GM21825 (cell line): ENCODE results near the gene ANK3.

Experiments used
- ATAC-seq: cut with Tn5 transposase; IDR thresholded peaks from one replicate; pipeline ENCODE4 v1.9.1; 2021; ENCODE audit warnings: mild to moderate bottlenecking, moderate library complexity; ENCODE audit not compliant: unreplicated experiment

Gene ANK3

DNA sequence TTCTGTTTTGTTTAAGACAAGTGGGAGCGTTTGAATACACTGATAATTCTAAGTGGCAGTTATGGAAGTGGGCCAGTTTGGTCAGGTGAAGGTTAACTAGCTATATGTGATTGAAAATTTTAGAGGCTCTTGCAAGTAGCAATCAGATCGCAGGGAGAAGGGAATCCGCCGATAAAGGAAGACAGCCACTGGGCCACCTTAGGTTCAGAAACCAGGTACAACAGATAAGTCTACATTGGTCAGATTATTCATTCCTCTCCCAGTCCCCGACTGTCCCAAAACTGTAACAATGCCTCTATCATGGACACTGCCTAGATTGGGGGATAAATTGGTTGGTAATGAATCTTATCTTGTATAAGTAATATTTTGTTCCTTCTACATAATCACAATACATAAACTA is 8.9 kb downstream of the ANK3 start:
- no peak for ATAC-seq

DNA sequence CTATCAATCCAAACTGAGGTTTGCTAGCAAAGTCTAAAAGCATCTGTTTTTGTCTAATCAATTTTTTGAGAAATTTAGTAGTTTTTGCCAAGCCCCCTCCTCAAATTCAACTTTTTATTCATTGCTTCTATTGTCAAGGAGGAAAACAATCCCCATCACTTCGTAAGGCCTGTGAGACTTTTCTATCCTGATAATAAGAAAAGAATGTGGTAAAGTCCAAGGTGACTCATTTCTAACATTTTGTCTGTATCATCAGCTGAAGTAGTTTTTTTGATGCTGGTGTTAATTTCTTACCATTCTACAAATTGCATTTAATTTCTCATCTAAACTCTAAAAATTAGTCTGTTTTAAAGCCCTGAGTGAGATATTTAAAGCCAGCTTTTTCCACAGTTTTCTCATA is 11.7 kb downstream of the ANK3 start:
- no peak for ATAC-seq

DNA sequence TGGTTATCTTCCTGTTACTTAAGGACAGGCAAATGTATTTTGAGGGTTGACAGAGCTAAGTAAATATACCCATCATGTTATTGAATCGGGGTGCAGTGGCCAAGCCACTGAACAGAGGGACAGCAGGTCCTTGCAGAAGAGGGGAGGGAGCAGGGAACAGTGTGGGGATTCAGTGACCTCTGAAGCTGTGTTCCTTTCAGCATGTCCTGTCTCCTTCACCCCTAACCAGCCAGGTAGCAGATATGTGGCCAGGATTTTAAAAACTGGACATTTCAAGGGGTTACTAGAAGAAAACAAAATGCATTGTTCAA is 12.7 kb downstream of the ANK3 start:
- ATAC-seq = no peak

DNA sequence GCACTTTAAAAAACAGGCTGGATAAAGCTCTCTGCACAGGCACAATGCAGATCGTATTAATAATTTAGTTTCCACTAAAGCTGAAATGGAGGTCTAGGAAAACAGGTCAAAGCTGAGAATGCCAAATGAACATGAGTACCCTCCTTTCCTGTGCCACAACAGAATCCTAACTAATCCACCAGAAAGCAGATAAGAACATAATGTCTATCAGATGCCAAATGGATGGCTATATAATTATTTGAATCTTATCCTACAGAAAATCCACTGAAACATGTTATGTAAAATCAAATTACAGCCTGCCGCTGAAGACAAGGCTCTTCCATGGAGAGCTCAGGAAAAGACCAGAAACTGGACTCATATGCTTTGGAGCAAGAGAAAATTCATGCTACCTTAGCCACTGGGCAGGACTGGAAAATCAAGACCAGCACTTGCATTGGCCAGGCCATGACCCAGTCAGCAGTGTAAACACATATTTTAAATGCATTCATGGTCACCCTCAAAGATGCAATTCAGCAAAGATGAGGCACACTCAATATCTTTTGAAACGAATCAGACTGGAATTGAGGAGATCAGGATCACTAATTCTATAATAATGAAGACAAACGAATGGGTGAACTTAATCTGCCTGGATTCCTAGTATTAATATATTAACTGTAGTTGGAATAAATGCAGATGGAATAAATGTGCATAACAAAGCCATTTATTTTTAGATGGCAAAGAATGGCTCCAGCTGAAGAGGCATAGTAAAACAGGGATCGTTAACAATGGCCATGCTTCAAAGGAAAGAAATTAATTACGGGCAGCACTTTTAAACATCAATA is 13.2 kb downstream of the ANK3 start:
- ATAC-seq = no peak

GRCh38 chr10:60375293-60376004 is 14.2 kb downstream of the ANK3 start:
- no peak for ATAC-seq

- ATAC-seq = no peak
Observed at GRCh38 chr10:60374836-60375235, 14.8 kb downstream of the ANK3 start.

GRCh38 chr10:60372436-60372835 is 17.2 kb downstream of the ANK3 start:
- ATAC-seq = no peak

DNA sequence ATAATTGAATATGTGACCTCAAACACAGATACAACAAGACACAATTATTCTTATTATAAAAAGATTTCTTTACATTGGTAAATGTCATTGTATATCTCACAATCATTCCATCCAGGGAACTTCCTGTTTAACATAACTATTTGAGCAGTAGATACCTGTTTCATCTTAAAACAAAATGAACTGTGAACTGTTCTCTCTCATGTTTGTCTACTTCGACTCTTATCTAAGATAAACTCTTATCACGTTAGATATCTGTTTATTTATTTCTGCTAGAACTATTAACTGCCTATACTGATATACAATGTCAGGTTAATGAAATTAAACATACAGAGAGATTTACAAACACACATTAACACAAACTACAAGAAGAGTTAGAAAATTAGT is 20.1 kb downstream of the ANK3 start:
- ATAC-seq = no peak

- ATAC-seq = no peak
Observed at GRCh38 chr10:60368875-60369546, 20.7 kb downstream of the ANK3 start.

GRCh38 chr10:60367901-60368300 is 21.8 kb downstream of the ANK3 start:
- ATAC-seq = no peak

DNA sequence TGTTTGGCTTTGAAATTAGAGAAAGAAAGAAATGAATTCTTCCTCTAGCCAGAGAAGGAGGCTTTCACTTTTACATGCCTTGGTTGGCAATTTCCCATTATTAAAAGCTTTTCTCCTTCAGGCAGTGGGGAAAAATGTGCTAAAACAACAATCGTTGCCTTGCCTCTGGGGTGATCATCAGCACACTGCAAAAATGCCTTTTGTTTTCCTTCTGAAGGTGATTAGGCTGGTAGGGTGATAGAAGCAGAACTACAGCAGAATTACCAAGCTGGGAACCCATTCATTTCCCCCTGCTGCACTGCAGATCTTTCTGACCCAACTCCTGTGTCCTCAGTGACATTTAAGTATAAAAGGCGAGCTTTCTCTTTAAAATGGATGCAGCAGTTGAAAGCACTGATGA is 22.2 kb downstream of the ANK3 start:
- no peak for ATAC-seq

GRCh38 chr10:60367024-60367423 is 22.7 kb downstream of the ANK3 start:
- no peak for ATAC-seq

- ATAC-seq = no peak
Observed at GRCh38 chr10:60363187-60363586, 26.5 kb downstream of the ANK3 start.

GRCh38 chr10:60362461-60362860 is 27.2 kb downstream of the ANK3 start:
- no peak for ATAC-seq

DNA sequence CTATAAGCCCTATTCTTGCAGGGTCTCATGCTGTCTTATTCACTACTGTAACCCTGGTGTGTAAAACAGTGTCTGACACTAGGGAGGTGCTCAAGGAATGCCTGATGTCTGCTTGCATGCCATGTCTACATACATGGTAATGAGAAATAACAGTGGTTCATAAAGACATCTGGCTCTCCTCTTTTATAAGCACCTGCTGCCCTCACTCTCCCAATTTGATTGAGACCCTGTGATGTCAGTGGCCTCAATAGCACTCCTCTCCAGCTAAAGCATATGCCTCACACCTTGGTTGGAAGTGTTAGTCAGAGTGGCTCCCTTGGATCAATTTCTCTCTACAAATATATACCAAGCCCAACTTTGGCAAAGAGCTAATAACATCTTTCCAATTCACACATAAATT is 30.6 kb downstream of the ANK3 start:
- no peak for ATAC-seq

DNA sequence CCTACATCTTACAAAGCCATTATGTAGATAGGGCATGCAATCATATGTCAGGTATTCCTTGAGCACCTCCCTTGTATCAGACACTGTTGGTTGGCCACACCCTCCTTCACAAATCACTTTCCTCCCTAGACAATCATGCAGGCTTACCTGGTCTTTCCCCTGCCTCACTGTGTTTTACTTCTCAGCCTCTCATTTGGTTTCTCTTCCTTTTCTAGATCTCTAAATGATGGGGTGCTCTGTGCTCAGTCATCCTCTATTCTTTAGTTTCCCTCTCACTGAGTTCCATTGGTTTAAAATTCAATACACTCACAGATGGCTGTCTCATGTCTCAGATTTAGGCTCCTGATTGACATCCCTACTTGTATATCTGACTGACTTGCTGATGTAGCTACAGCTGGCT is 31.4 kb downstream of the ANK3 start:
- ATAC-seq = peak; percentile 88

DNA sequence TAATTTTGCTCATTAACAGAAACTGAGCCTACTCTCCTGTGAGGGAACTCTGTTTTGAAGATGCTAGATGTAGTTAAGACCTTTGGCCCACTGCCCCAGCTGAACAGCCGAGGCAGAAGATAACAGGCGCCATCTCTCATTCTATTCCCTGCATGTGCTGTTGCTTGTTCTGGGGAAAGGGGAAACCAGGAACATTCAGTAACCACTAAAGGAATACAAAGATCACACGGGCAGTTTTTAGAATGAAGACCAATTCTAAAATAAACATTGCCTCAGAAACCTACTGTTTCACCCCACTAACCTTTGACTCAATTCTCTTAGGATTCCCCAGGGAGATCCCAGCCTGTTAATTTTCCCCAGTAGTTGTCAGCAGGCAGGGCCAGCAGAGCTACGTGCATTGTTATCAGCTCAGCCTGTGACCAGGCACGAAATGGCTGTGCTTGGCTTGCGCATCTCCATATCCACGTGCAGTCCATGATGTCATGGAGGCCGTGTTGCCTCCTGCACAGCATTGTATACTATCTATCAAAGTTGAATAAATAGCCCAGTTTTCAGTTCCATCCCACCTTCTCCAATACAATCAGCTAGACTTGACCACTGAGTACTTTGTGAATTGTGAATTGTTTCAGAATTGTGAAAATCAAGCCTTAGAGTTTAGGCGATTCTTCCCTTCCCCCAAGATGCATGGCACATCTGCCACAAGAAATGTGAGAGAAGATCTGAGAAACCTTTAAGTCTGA is 36.0 kb downstream of the ANK3 start:
- ATAC-seq = no peak

- ATAC-seq = peak; percentile 50
Observed at GRCh38 chr10:60352105-60352504, 37.6 kb downstream of the ANK3 start.

- peak; percentile 68 for ATAC-seq
Observed at GRCh38 chr10:60351191-60351853, 38.4 kb downstream of the ANK3 start.

DNA sequence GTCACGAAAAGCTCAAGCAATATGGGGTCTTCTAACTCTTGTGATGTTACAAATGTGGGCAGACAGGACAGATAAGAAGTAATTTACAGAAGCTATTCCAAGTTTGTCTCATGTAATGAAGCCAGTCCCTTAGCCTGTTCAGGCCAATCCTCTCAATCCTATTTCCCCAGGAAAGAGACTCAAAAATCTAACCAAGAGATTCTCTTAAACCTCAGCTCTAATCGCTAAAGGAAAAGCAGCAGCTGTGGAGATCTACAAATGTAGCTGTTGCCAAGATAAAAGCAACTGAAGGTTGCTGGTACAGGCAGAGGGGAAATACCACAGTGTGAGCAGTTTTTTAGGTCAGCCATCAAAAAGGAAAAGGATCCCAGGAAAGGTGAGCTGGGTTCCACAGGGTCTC is 39.3 kb downstream of the ANK3 start:
- ATAC-seq = no peak

- no peak for ATAC-seq
Observed at GRCh38 chr10:60349426-60349825, 40.2 kb downstream of the ANK3 start.
